HG03135 (cell line): Measurements from ENCODE around the gene UGGT2.
"Not testable (repeated sequence)": the region's sequence is repeated elsewhere in the genome, so short reads cannot be mapped to it uniquely, and the experiment has no call there.

ENCODE experiments used
- ATAC-seq: cut with Tn5 transposase; IDR thresholded peaks from one replicate; pipeline ENCODE4 v1.9.1; 2021; ENCODE audit warnings: mild to moderate bottlenecking, moderate library complexity; ENCODE audit not compliant: unreplicated experiment

UGGT2 gene

DNA sequence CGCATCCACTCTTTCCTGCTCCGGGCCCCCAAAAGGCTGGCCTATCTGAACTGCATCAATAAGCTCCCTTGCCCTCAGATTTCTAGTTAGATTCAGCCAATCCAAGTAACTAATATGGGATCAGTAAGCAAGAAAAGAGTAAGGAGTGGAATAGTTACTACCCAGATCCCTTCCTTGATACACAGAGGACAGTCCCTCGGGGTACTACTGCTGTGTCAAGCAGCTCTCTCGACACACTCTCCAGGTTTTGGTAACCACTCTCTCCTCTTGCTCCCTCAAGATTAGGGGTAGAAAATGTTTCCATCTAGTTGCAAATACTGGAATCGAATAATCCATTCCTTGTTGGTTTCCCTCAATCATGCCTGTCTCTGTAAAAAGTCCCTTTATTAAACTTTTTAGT lies 65.4 kb downstream of the UGGT2 start:
- ATAC-seq = no peak

DNA sequence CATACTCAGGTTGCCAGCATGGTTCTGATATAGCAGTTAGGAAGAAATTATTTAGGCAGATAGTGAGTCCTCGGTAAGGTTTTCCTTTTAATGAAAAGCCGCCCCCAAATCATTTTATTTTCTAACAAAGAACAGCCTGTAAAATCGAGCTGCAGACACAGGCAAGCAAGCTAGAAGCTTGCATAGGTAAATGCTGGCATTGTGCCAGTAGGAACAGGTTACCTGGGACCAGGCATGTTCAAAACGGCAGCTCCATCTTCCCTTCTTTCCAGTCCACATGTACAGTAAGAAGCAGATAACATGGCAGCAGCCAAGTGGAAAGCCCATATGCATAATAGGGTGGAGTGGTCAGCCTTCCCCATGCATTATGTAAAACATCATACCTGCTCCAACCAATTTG lies 71.1 kb downstream of the UGGT2 start:
- no peak for ATAC-seq

DNA sequence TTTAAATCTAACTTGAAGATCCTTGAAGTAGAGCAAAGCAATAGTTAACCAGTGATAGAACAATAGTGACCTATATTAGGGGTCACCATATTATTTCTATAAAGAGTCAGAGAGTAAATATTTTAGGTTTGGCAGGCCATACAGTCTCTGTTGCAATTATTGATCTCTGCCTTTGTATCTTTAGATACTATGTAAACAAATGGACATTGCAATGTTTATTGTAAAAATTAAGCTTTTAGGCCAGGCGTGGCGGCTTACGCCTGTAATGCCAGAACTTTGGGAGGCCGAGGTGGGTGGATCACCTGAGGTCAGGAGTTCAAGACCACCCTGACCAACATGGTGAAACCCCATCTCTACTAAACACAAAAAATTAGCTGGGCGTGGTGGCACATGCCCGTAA lies 80.5 kb downstream of the UGGT2 start:
- not testable (repeated sequence) for ATAC-seq

DNA sequence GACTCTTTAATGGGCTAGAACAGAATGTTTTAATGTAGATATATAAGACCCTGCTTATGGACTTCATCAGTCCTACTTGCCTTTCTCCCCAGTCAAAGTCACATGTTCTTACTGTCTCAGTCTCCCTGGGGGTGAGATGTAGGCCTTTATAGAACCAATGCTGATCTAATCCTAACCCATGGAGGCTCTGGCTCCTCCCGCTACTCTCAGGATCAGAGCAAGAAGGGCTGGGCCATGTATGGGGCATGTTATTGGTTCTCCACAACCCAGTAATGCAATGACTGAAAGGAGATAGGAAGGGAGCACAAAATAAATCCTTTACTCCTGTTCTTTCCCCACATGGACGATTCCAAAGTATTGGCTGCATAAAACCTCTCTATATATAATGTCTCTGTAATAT lies 82.3 kb downstream of the UGGT2 start:
- ATAC-seq = no peak

DNA sequence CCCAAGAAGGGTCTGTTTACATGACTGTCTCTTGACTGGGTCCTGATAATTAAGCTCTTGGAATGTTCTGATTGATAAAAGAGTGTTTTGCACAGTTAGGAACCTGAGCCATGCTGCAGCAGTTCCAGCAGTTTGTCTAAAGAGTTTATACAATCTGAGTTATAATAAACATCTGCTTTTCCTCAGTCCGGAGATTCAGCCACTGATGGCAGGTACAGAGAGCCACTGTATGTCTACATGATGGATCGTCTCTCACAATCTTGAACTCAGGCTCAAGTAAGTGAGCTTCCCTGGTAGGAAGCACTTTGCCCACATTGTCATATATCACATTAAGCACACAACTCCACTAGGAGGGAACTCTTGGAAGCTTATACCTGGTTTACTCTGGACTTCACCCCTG lies 84.3 kb downstream of the UGGT2 start:
- no peak for ATAC-seq

DNA sequence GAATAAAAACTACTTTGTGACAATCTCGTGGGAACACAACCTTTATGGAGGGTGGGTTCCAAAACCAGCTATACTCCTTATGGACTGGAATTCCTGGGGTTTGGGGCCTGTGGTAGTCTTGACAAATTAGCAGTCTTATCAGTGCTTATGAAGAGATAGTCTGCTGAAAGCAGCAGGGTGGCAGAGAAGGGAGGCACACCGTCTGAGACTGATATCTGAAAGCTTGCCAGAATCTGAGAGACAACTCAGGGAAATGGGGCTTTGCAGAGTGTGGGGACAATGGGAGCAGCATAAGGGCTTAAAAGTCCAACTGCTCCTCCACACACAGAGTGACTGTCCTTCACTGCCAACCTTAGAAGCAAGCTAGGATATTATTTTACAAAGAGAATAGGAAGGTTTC lies 95.9 kb downstream of the UGGT2 start:
- ATAC-seq = no peak

DNA sequence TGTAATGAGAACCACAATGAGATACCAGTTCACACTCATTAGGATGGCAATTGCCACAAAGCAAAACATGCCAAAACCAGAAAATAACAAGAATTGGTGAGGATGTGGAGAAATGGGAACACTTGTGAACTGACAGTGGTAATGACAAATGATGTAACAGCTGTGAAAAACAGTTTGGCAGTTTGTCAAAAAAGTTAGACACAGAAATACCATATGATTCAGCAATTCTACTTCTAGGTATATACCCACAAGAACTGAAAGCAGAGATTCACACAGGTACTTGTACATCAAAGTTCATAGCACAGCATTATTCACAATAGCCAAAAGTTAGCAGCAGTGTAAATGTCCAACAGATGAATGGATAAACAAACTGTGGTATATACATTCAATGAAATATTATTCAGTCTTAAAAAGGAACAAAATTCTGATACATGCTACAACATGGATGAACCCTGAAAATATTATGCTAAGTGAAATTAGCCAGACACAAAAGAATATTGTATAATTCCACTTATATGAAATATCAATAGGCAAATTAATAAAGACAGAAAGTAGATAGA lies 96.5 kb downstream of the UGGT2 start:
- no peak for ATAC-seq

DNA sequence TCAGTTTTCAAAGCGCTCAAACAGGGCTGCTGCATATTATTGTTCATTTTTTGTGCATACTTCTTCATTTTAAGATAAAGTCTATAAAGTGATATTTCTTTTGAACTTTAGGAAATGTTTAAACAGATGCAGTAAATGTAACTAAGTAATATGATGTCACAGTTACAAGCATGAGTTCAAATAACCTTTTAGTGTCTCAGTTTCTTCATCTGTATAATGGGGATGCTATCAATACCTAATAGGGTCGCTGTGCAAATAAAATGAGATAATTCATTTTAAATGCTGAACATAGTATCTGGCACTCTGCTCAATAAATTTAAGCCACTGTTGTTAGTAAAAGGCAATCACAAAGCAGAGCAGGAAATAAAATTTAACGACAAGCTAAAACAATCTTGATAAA lies 97.5 kb downstream of the UGGT2 start:
- ATAC-seq = no peak

DNA sequence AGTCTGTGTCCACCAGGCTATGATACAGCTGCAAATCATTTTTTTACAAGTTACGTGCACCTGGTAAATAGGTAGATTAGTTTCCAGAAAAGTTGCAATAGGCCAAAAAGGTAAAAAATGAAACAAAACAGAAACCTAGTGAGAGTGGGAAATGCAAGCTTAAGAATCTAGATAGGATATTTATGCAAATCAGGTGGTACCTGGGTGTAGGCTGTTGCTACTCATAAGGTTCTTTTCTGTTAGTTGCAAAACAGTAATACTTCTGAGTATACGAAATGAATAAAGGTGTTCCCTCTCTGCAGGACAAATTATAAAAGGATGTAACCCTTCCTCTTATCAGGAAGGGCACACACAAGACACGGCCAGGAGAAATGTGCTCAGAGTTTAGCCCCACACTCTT lies 97.9 kb downstream of the UGGT2 start:
- no peak for ATAC-seq

DNA sequence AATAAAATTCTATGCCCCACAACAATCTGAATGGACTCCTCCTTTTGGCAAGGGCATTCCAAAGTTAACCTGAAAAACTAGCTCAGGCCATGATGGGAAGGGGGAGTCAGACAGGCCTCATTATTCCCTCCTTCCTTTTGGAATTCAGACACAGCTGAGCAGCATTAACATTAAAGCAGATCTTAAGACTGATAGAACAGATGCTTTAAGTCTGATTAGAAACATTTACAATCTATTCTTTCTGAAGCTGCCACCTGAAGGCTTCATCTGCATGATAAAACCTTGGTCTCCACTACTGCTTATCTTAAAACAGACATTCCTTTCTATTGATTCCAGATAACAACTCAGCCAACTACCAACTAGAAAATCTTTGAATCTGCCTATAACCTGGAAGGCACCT lies 98.9 kb downstream of the UGGT2 start:
- no peak for ATAC-seq

DNA sequence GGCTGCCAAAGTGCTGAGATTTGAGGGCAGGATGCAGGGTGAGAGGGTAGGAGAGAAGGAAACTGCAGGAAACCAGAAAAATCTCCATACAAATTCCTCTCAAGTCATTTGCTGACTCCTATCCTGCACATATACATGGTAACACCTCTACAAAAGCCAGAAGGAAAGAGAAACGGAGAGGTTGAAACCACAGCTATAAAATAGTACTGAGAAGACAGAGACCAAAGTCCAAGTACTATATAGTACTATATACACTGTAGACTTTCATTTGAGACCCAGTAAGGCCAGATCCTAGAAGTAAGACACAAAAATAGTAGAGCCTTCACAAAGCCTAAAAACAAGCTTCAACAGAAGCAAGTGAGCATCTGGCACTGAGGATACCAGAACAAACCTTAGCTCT lies 103.1 kb downstream of the UGGT2 start:
- ATAC-seq = no peak

DNA sequence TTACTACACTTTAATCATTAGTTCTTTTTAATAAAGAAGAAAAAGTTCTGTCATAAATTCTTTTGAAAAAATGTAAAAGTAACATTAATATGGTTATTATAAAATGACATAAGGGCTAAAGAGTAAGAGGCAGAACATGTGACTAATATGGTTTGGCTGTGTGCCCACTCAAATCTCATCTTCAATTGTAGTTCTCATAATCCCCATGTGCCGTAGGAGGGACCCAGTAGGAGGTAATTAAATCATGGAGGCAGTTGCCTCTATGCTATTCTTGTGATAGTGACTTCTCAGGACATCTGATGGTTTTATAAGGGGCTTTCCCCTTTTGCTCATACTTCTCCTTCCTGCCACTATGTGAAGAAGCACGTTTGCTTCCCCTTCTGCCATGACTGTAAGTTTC lies 104.5 kb downstream of the UGGT2 start:
- ATAC-seq = no peak

DNA sequence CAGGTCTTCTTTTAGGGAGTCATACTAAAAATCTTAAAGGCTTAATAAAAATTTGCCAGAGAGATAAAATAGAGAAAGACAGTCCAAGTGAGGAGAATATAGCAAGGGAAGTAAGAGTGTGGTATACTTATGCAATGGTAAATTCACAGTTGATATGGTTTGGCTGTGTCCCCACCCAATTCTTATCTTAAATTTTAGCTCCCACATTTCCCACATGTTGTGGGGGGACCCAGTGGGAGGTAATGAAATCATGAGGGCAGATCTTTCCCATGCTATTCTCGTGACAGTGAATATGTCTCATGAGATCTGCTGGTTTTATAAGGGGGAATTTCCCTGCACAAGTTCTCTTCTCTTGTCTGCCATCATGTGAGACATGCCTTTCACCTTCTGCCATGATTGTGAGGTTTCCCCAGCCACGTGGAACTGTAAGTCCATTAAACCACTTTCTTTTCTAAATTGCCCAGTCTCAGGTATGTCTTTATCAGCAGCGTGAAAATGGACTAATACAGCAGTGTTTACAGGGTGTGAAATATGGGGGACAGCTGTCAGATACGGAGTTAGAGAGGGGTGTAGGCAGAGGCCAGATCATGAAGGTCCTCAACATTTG lies 115.4 kb downstream of the UGGT2 start:
- ATAC-seq = no peak

DNA sequence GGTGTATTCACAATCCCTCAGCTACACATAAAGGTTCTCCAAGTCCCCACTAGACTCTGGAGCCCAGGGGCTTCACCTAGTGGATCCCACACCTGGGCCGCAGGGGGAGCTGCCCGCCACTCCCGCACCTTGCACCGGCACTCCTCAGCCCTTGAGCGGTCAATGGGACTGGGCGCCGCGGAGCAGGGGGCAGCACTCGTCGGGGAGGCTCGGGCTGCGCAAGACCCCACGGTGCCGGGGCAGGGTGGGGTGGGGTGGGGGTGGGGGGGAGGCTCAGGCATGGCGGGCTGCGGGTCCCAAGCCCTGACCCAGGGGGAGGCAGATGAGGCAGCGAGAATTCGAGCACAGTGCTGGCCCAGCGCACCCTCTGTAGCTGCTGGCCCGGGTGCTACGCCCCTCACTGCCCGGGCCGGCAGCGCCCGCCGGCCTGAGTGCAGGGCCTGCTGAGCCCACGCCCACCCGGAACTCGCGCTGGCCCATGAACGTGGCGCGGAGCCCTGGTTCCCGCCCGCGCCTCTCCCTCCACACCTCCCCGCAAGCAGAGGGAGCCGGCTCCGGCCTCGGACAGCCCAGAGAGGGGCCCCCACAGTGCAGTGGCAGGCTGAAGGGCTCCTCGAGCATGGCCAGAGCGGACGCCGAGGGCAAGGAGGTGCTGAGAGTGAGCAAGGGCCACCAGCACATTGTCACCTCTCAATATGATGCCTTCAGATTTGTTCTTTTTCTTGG lies 121.7 kb downstream of the UGGT2 start:
- ATAC-seq = no peak

DNA sequence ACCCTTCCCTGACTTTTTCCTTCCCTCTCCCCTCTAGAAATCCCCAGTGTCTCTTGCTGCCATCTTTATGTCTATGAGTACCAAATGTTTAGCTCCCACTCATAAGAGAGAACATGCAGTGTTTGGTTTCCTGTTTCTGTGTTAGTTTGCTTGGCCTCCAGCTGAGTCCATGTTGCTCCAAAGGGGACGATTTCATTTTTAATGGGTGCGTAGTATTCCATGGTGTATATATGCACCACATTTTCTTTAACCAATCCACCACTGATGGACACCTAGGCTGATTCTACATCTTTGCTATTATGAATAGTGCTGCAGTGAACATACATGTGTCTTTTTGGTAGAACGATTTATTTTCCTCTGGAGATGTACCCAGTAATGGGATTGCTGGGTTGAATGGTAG lies 123.8 kb downstream of the UGGT2 start:
- ATAC-seq = no peak

DNA sequence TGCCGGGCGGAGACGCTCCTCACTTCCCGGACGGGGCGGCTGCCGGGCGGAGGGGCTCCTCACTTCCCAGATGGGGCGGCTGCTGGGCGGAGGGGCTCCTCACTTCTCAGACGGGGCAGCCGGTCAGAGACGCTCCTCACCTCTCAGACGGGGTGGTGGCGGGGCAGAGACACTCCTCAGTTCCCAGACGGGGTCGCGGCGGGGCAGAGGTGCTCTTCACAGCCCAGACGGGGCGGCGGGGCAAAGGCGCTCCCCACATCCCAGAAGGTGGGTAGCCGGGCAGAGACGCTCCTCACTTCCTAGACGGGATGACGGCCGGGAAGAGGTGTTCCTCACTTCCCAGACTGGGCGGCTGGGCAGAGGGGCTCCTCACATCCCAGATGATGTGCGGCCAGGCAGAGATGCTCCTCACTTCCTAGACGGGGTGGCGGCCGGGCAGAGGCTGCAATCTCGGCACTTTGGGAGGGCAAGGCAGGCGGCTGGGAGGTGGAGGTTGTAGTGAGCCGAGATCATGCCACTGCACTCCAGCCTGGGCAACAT lies 124.8 kb downstream of the UGGT2 start:
- not testable (repeated sequence) for ATAC-seq

DNA sequence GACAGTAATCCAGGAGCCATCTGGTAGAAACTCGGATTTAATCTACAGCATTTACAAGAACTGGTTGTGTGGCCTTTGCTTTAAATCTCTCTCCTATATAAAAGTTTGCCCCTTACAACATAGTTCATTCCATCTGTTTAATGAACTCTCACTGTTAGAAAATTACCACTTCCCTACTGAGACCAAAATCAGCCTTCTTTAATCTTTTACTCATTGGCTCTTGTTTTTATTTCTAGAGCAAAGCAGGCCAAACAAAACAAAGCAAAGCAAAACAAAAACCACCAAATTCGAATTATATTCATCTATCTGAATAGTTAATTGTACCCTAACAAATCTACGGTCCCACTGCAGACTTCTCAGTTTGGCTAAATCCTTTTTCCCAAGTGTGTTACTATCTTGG lies 127.0 kb downstream of the UGGT2 start:
- no peak for ATAC-seq

DNA sequence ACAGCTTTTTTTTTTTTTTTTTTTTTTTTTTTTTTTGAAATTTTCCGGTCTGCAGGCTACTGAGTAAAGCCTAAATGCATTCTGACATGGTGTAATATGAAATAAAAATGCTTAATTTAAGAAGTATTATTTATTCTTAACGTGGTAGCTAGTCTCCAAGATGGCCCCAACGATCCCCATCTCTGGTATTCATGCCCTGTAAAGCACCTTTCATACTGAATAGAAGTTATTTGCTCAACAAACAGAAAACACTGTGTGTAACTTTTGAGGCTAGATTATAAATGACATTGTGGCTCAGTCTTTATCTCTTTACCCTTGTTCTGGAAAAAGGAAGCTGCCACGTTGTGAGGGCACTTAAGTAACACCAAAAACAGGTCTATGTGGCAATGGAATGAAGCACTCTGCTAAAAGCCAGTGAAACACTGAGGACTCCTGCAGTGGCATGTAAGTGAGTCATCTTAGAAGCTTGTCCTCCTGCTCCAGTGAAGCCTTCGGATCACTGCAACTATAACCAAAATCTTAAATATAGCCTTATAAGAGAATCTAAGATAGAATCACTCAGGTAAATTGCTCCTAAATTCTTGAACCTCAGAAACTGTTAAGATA lies 128.7 kb downstream of the UGGT2 start:
- ATAC-seq = no peak

DNA sequence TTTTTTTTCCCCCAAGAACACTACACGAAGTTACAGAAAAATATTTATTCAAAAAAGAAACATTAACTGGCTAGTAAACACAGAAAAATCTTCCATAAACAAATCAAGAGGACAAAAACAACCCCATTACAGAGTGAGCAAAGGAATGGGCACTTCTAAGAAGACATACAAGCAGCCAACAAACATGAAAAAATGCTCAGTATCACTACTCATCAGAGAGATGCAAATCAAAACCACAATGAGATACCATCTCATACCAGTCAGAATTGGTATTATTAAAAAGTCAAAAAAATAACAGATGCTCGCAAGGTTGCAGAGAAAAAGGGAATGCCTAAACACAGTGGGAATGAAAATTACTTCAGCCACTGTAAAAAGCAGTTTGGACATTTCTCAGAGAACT lies 131.7 kb downstream of the UGGT2 start:
- no peak for ATAC-seq

DNA sequence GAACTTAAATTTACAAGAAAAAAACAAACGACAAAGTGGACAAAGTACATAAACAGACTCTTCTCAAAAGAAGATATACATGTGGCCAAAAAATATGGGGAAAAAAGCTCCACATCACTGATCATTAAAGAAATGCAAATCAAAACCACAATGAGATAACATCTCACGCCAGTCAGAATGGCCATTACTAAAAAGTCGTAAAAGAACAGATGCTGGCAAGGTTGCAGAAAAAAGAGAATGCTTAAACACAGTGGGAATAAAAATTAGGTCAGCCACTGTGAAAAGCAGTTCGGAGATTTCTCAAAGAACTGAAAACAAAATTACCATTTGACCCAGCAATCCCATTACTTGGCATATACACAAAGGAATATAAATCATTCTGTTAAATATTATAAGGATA lies 132.7 kb downstream of the UGGT2 start:
- ATAC-seq = no peak

DNA sequence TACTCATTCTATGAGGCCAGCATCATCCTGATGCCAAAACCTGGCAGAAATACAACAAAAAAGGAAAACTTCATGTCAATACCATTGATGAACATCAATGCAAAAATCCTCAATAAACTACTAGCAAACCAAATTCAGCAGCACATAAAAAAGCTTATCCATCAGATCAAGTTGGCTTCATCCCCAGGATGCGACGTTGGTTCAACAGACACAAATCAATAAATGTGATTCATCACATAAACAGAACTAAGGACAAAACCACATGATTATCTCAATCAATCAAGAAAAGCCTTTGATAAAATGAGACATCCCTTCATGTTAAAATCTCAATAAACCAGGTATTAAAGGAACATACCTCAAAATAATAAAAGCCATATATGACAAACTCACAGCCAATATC lies 134.3 kb downstream of the UGGT2 start:
- ATAC-seq = no peak

DNA sequence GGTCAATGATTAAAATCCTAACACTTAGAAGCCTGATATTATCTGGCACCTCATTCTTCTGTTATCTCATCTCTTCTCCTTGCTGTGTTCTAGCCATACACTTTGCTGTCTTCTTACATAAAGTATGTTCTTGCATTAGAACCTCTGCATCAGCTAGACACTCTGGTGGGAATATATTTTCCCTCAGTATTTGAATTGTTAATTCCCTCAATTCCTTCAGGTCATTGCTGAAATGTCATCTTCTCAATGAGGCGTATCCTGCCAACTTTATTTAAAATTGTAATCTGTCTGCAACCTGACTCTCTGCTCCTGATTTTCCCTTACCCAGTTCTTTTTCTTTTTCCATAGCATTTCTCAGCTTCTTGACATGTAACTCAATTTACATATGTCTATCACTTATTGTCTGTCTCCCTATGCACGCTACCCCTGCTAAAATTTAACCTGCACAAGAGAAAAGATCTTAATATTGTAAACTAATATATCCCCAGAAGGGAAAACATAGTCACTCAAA lies 138.2 kb downstream of the UGGT2 start:
- ATAC-seq = no peak
